C4-2B (cell line): ENCODE results near the gene IFIT1B.

ENCODE experiments used
- H3K27ac ChIP-seq: fragments of 450-650 bp; 2 replicates; pipeline ENCODE4 v1.5.1; 2017
- CTCF ChIP-seq: fragments of 450-650 bp; conservative IDR thresholded peaks from 2 replicates; pipeline ENCODE4 v1.5.1; 2017; ENCODE audit warnings: mild to moderate bottlenecking
- ZFX ChIP-seq: fragments of 450-650 bp; IDR thresholded peaks from 2 replicates; pipeline ENCODE4 v1.6.1; 2017

IFIT1B gene

DNA sequence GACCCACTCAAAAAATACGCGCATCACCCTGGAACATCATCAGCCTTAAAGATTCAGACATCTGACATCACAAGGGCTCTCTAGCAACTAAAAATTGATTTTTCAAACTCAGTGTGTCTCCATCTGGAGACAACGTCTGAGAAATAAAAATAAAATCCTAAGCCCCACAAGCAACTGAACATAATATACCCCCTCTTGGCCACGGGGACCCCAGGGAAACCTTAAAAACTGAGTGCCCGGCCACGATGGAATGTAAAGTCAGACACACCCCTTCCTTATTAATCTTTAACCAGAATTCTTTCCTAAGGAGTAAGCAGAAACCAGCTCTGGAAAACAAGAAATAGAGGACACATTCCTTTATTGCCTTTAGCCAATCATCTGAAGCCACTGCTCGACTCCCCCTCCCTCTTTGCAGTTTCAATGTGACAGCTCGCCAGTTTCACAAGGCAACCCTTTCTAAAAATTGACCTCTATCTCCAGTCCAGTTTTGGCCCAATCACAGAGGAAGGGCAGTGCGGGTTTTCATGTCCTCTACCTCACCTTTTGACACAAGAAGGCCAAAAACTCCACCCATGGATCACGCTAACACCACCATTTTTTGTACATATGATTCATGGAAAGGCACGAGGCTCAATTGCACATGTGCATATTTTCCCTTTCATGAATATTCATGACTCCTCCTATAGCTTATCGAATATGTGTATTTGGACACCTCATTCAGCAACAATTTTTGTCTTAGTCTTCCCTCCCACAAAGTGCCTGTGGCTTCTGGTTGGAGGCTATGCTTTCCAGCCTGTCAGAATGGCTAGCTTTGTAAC, 25.9 kb upstream of the IFIT1B start:
- no peak for TF ChIP-seq CTCF
- no peak for TF ChIP-seq ZFX
- no peak overlapping the region for H3K27ac ChIP-seq

DNA sequence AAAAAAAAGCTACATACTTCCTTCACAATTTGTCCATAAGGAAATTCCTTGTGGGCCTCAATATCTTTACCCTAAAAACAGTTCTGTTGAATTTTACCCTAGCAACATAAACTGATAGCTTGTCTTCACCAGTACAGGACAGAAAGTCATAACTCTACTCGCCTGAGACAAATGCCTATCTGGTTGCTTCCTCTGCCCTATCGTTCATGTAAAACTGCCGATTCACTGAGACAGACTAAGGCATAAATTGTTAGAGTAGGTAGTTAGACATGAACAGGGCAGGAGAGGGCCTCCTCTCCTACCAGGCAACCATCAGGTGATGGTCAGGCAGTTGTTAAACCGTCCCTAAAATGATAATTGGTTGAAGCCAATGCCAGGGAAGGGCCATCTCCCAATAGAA, 25.1 kb upstream of the IFIT1B start:
- no peak overlapping the region for H3K27ac ChIP-seq
- no peak for TF ChIP-seq ZFX
- no peak for TF ChIP-seq CTCF

DNA sequence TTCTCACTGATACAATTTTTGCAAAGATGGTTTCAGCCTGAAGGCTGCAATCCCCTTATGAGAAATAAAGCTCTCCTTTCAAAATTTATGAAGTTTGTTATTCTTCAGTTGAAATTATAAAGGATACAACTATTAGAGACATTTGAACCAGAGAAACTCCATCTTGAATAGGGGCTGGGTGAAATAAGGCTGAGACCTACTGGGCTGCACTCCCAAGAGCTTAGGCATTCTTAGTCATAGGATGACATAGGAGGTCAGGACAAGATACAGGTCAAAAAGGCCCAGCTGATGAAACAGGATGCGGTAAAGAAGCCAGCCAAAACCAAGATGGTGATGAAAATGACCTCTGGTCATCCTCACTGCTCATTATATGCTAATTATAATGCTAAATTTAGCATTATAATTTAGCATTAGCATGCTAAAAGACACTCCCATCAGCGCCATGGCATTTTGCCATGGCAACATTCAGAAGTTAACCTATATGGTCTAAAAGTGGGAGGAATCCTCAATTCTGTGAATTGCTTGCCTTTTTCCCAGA, 22.4 kb upstream of the IFIT1B start:
- H3K27ac ChIP-seq, result no peak overlapping the region
- TF ChIP-seq CTCF, result no peak
- no peak for TF ChIP-seq ZFX

DNA sequence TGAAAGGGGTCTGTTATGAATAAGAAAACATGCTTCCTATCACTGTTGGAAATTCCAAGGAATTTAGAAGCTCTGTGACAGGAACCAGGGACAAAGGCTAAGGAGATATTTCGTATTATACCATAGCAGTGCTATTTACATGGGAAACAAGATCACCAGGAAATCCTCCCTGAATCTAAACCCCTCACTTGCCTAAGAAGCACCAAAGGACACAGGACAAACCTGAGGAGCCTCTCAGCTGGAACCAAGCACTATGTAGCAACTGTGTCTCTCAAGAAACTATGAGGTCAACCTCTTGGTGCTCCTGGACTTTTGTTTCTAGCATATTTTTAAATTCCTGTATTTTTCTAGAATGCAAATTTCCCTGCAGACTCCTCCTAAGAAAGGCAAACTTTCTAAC, 20.8 kb upstream of the IFIT1B start:
- no peak overlapping the region for H3K27ac ChIP-seq
- TF ChIP-seq CTCF, result no peak

- no peak for TF ChIP-seq ZFX
- TF ChIP-seq CTCF, result no peak
Observed at GRCh38 chr10:89357975-89358374, 19.9 kb upstream of the IFIT1B start.

DNA sequence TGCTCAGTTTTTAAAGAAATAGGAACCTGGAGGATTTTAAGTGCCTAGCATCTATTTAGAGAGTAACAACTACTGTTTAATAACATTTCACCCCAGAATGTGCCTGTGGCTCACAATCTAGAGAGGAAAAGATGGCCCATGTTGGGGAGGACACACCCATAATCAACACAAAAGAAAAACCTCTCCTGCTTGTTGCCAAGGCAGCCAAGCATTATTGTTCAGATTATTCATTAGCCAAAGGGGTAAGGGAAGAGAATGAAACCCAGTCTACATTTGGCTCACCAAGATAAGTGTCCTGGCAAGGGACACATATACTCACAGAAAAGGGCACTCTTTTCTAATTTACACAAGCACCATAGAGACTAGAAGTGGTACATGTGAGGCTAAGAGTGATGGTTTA, 17.7 kb upstream of the IFIT1B start:
- no peak overlapping the region for H3K27ac ChIP-seq
- TF ChIP-seq CTCF (no peak), ZFX (no peak)

More at GRCh38 chr10:89357975-89358374, 19.9 kb upstream of the IFIT1B start:
- no peak overlapping the region for H3K27ac ChIP-seq

- no peak overlapping the region for H3K27ac ChIP-seq
- TF ChIP-seq ZFX, result no peak
- TF ChIP-seq CTCF, result no peak
Observed at GRCh38 chr10:89362929-89363328, 14.9 kb upstream of the IFIT1B start.
